DOHH2 (cell line): Measurements from ENCODE around the gene ATF5.

Experiments used
- H3F3A ChIP-seq: fragments of 200-600 bp; sonication (generic), shearing (Covaris generic); 2 replicates; pipeline ENCODE4 v1.6.0; 2016; ENCODE audit warnings: antibody characterized with exemption, mild to moderate bottlenecking; ENCODE audit not compliant: control insufficient read depth, insufficient read depth
- H3K27ac ChIP-seq: fragments of 200-600 bp; sonication (generic); 2 replicates; pipeline ENCODE4 v1.5.1; 2014; ENCODE audit warnings: low read depth, mild to moderate bottlenecking, low read length, moderate library complexity
- H3K27me3 ChIP-seq: fragments of 200-600 bp; sonication (generic); 2 replicates; pipeline ENCODE4 v1.6.1; 2014; ENCODE audit warnings: mild to moderate bottlenecking, low read length, mixed read lengths; ENCODE audit not compliant: control insufficient read depth
- H3K36me3 ChIP-seq: fragments of 200-600 bp; sonication (generic); 2 replicates; pipeline ENCODE4 v1.6.1; 2014; ENCODE audit warnings: mild to moderate bottlenecking, low read length, moderate library complexity, mixed read lengths; ENCODE audit not compliant: control insufficient read depth
- H3K4me1 ChIP-seq: fragments of 200-600 bp; sonication (generic); 2 replicates; pipeline ENCODE4 v1.6.1; 2014; ENCODE audit warnings: mild to moderate bottlenecking, low read length, mixed read lengths; ENCODE audit not compliant: control insufficient read depth
- H3K4me2 ChIP-seq: fragments of 200-600 bp; sonication (generic); 2 replicates; pipeline ENCODE4 v1.6.0; 2014; ENCODE audit warnings: mild to moderate bottlenecking, low read length, moderate library complexity
- H3K4me3 ChIP-seq: fragments of 200-600 bp; sonication (generic); 2 replicates; pipeline ENCODE4 v1.5.1; 2014; ENCODE audit warnings: mild to moderate bottlenecking, low read length, mixed read lengths
- H3K79me2 ChIP-seq: fragments of 200-600 bp; sonication (generic); 2 replicates; pipeline ENCODE4 v1.6.1; 2014; ENCODE audit warnings: mild to moderate bottlenecking, low read length, mixed read lengths; ENCODE audit not compliant: control insufficient read depth
- H3K9me2 ChIP-seq: fragments of 200-600 bp; sonication (generic); replicated peaks from 2 replicates; pipeline ENCODE4 v1.6.1; 2014; ENCODE audit warnings: mild to moderate bottlenecking, low read length, mixed read lengths; ENCODE audit not compliant: control insufficient read depth
- H3K9me3 ChIP-seq: fragments of 200-600 bp; sonication (generic); 2 replicates; pipeline ENCODE4 v1.6.1; 2014; ENCODE audit warnings: antibody characterized with exemption, low read length, mixed read lengths; ENCODE audit not compliant: control insufficient read depth, insufficient read depth
- H4K20me1 ChIP-seq: fragments of 200-600 bp; sonication (generic); 2 replicates; pipeline ENCODE4 v1.6.0; 2014; ENCODE audit warnings: low read depth, mild to moderate bottlenecking, antibody characterized with exemption, low read length, moderate library complexity; ENCODE audit not compliant: control insufficient read depth, insufficient read depth
- CTCF ChIP-seq: fragments of 200-600 bp; sonication (generic); IDR thresholded peaks from one replicate; pipeline ENCODE4 v1.5.1; 2014; ENCODE audit warnings: antibody characterized with exemption, mild to moderate bottlenecking, low read depth, low read length; ENCODE audit not compliant: poor library complexity, severe bottlenecking
- EZH2phosphoT487 ChIP-seq: fragments of 200-600 bp; sonication (generic); IDR thresholded peaks from 2 replicates; pipeline ENCODE4 v1.6.1; 2017; ENCODE audit warnings: borderline replicate concordance, mild to moderate bottlenecking, antibody characterized with exemption, low read length, moderate library complexity, mixed read lengths

The ATF5 gene

GRCh38 chr19:49951806-49952478, 22.9 kb downstream of the ATF5 start:
- H3K27me3 ChIP-seq = peaks cover 14% of the 10 kb centered on the region; the same call in 1 of the 2 replicates
- H3K27ac ChIP-seq = no peak overlapping the region
- no peaks in the 10 kb centered on the region for H3K9me3 ChIP-seq
- no peak overlapping the region for H3K4me2 ChIP-seq
- H3K4me3 ChIP-seq = no peak overlapping the region
- peaks cover 14% of the 10 kb centered on the region for H3K4me1 ChIP-seq
- no peaks in the 10 kb centered on the region for H3K36me3 ChIP-seq
- TF ChIP-seq CTCF = no peak
- TF ChIP-seq EZH2phosphoT487 = no peak
- no peaks in the 10 kb centered on the region for H3K79me2 ChIP-seq
- H4K20me1 ChIP-seq = no peaks in the 10 kb centered on the region
- H3F3A ChIP-seq = no peaks in the 10 kb centered on the region
- H3K9me2 ChIP-seq = no peaks in the 10 kb centered on the region

GRCh38 chr19:49952479-49952836, 23.5 kb downstream of the ATF5 start:
- Histone ChIP-seq H4K20me1 (no peaks in the 10 kb centered on the region), H3K4me1 (peaks cover 14% of the 10 kb centered on the region), H3F3A (no peaks in the 10 kb centered on the region), H3K9me2 (no peaks in the 10 kb centered on the region), H3K27ac (no peak overlapping the region), H3K79me2 (no peaks in the 10 kb centered on the region), H3K27me3 (peaks cover 14% of the 10 kb centered on the region; the same call in 1 of the 2 replicates), H3K4me2 (no peak overlapping the region), H3K9me3 (no peaks in the 10 kb centered on the region), H3K36me3 (no peaks in the 10 kb centered on the region), H3K4me3 (no peak overlapping the region)
- TF ChIP-seq CTCF (no peak), EZH2phosphoT487 (no peak)

- no peak overlapping the region for H3K4me2 ChIP-seq
- no peaks in the 10 kb centered on the region for H3K79me2 ChIP-seq
- no peaks in the 10 kb centered on the region for H3F3A ChIP-seq
- no peak overlapping the region for H3K4me3 ChIP-seq
- peaks cover 14% of the 10 kb centered on the region for H3K4me1 ChIP-seq
- no peaks in the 10 kb centered on the region for H4K20me1 ChIP-seq
- TF ChIP-seq EZH2phosphoT487 = no peak
- no peak for TF ChIP-seq CTCF
- H3K9me2 ChIP-seq = no peaks in the 10 kb centered on the region
- H3K27ac ChIP-seq = no peak overlapping the region
- H3K9me3 ChIP-seq = no peaks in the 10 kb centered on the region
- peaks cover 14% of the 10 kb centered on the region; the same call in 1 of the 2 replicates for H3K27me3 ChIP-seq
- no peaks in the 10 kb centered on the region for H3K36me3 ChIP-seq
Observed at GRCh38 chr19:49952906-49953305, 23.9 kb downstream of the ATF5 start.
